Hematopoietic multipotent progenitor cell treated with erythropoietin and hydrocortisone succinate and interleukin-3 and kit ligand, for 15 days (in vitro differentiated cells): ENCODE measurements around the gene ADGRL3.

Source experiments
- DNase-seq: peaks from one replicate; pipeline ENCODE4 v3.0.0-alpha.2; 2015; ENCODE audit warnings: low spot score

The ADGRL3 gene

GRCh38 chr4:61549336-61549735 is 349.2 kb downstream of the ADGRL3 start:
- no peak for DNase-seq

GRCh38 chr4:61553557-61554125 is 353.5 kb downstream of the ADGRL3 start:
- no peak for DNase-seq

- DNase-seq: no peak
Measured at GRCh38 chr4:61555789-61556188, 355.7 kb downstream of the ADGRL3 start.

- DNase-seq: no peak
Measured at GRCh38 chr4:61556277-61556676, 356.2 kb downstream of the ADGRL3 start.

- no peak for DNase-seq
Measured at GRCh38 chr4:61559396-61559795, 359.3 kb downstream of the ADGRL3 start.

- DNase-seq: no peak
Measured at GRCh38 chr4:61561028-61561427, 360.9 kb downstream of the ADGRL3 start.

GRCh38 chr4:61571761-61572559 is 371.8 kb downstream of the ADGRL3 start:
- DNase-seq: no peak

GRCh38 chr4:61575796-61576195 is 375.7 kb downstream of the ADGRL3 start:
- no peak for DNase-seq

GRCh38 chr4:61579786-61580185 is 379.7 kb downstream of the ADGRL3 start:
- no peak for DNase-seq

GRCh38 chr4:61580721-61581377 is 380.7 kb downstream of the ADGRL3 start:
- DNase-seq: no peak

- DNase-seq: no peak
Measured at GRCh38 chr4:61583696-61584095, 383.6 kb downstream of the ADGRL3 start.

GRCh38 chr4:61588621-61589402 is 388.7 kb downstream of the ADGRL3 start:
- no peak for DNase-seq

GRCh38 chr4:61590881-61591280 is 390.8 kb downstream of the ADGRL3 start:
- DNase-seq: no peak

- no peak for DNase-seq
Measured at GRCh38 chr4:61596606-61597340, 396.6 kb downstream of the ADGRL3 start.

- no peak for DNase-seq
Measured at GRCh38 chr4:61603086-61603485, 403.0 kb downstream of the ADGRL3 start.

GRCh38 chr4:61604054-61604453 is 403.9 kb downstream of the ADGRL3 start:
- DNase-seq: no peak

- DNase-seq: no peak
Measured at GRCh38 chr4:61605984-61606383, 405.9 kb downstream of the ADGRL3 start.

- DNase-seq: no peak
Measured at GRCh38 chr4:61614231-61614630, 414.1 kb downstream of the ADGRL3 start.

GRCh38 chr4:61619528-61619927 is 419.4 kb downstream of the ADGRL3 start:
- DNase-seq: no peak

GRCh38 chr4:61628282-61628681 is 428.2 kb downstream of the ADGRL3 start:
- DNase-seq: no peak

GRCh38 chr4:61628727-61629126 is 428.6 kb downstream of the ADGRL3 start:
- DNase-seq: no peak

- DNase-seq: no peak
Measured at GRCh38 chr4:61630548-61630947, 430.4 kb downstream of the ADGRL3 start.
